ENCODE results near the gene IQGAP2. TPM values are rescaled to one million over a fixed set of nuclear protein-coding genes. Genes with fewer than 3 reads are reported as not detected.
"Not testable (repeated sequence)": the region's sequence is repeated elsewhere in the genome, so short reads cannot be mapped to it uniquely, and the experiment has no call there.

The IQGAP2 gene, protein sequence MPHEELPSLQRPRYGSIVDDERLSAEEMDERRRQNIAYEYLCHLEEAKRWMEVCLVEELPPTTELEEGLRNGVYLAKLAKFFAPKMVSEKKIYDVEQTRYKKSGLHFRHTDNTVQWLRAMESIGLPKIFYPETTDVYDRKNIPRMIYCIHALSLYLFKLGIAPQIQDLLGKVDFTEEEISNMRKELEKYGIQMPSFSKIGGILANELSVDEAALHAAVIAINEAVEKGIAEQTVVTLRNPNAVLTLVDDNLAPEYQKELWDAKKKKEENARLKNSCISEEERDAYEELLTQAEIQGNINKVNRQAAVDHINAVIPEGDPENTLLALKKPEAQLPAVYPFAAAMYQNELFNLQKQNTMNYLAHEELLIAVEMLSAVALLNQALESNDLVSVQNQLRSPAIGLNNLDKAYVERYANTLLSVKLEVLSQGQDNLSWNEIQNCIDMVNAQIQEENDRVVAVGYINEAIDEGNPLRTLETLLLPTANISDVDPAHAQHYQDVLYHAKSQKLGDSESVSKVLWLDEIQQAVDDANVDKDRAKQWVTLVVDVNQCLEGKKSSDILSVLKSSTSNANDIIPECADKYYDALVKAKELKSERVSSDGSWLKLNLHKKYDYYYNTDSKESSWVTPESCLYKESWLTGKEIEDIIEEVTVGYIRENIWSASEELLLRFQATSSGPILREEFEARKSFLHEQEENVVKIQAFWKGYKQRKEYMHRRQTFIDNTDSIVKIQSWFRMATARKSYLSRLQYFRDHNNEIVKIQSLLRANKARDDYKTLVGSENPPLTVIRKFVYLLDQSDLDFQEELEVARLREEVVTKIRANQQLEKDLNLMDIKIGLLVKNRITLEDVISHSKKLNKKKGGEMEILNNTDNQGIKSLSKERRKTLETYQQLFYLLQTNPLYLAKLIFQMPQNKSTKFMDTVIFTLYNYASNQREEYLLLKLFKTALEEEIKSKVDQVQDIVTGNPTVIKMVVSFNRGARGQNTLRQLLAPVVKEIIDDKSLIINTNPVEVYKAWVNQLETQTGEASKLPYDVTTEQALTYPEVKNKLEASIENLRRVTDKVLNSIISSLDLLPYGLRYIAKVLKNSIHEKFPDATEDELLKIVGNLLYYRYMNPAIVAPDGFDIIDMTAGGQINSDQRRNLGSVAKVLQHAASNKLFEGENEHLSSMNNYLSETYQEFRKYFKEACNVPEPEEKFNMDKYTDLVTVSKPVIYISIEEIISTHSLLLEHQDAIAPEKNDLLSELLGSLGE (N-terminal part only)
- total RNA-seq = 43.5 TPM

DNA sequence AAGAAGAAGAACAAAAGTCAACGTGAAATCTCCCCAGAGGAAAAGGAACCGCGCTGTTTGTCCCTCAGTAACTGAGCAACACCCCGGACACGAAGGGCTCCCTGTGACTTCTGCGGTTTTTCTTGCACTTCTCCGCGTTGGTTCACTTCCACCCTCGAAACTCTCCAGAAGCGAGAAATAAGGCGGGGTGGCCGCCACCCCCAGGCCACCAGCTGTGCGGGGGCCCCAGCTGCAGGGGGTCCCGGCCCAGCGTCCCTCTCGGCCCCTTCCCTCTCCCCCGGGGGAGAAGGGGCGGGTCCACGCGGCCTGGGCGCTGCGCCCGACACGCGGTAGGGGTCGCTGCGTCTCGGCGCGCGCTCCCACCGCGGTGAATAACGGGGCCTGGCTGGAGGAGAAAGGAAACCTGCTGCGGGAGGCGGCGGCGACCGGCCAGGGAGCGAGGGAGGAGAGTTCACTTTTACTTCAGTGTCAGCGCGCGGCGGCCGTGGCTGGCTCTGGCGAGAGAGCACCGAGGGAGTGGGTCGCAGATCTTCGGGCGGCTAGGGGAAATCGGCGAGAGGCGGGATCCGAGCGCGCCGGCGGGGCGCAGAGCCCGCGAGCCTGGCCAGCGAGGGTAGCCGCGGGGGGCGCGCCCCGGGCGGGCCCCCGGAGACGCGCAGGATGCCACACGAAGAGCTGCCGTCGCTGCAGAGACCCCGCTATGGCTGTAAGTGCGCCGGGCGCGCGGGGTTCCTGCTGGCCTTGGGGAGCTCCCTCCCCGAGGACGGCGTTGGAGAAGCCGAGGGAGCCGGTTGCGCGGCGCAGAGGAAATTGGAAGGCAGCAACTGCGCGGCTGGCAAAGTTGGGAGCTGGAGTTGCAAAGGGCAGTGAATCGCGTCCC is at the start of gene IQGAP2:
Gene IQGAP2 (plus strand): TSS at position 400 of the 880 bp plus-strand sequence. CDS start 261 bp downstream, at position 661.
- DNase-seq = peak; percentile 72

DNA sequence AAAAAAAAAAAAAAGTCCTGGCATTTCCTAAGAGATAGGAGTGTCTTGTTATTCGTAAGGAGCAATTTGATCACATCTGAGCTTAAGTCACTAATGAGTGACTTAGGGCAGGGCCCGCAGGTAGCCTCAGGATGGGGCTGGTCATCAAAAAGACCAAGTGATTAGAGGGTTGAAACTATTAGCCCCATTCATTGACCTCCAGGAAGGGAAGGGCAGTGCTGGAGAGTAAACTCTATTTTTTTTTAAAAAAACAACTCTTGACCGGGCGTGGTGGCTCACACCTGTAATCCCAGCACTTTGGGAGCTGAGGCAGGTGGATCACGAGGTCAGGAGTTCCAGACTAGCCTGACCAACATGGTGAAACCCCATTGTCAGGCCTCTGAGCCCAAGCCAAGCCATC is 46.2 kb upstream of the IQGAP2 start:
- no peak for DNase-seq

DNA sequence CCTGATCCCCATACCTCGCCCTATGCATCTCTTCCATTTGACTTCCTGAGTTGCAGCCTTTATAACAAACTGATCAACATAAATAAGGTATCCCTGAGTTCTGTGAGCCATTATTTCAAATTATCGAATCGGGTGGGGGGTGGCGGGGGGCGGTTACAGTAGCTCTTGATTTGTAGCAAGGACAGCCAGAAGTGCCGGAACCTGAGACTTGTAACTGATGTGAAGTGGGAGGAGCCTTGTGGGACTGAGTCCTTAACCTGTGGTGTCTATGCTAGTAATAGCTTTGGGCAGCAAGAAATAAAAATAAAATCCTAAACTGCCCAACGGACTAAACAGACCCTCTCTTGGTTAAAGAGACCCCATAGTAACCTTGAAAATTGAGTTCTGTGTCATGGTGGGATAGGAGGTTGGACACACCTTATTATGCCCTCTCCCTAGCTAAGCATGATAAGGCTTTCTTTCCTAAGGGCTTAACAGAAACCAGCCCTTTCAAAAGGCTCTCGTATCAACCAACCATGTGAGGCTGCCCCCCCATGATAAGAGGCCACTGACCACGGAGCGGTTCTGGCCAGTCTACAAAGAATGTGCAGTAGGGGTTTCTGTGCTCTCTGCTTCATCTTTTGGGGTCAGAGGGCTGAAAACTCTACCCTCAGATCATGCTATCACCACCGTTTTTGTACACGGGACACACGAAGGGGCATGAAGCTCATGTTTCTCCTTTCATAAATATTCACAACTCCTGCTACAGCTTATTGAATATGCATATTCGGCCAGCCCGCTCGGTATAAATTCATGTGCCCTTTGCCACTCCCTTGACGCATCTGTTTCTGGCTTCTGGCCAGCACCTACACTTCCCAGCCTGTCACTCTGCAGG is 39.5 kb upstream of the IQGAP2 start:
- DNase-seq = no peak

DNA sequence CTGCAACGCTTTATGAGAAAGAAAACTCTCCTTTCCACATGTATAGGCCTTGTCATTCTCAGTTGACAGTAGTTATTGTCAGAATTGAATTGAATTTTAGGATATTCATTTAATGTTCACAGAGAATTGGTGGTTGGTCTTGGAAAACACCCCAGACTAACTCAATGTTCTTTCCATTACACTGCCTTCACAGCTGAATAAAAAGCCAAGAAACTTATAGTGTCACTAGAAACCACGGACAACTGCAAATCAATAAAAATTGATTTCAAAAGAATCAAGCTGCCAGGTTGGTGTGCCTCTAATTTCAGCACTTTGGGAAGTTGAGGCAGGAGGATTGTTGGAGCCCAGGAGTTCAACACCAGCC is 38.9 kb upstream of the IQGAP2 start:
- DNase-seq = no peak

DNA sequence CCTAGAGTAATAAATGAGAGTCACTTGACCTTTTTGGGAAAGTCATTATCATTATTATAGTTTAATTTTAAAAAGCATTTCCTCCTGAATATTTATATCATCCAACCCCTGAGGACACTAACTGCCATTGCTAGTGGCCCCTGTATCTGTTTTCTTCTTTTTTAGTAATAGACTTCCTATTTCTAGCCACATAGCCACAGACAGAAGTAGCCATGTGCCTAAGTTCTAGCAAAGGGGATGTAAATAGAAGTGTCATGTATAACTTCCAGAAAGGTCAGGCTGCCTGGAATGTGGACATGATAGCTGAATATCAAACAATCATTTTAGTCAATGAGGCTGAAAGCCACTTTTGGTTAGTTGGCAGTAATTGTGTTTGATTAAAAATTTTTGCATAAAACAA is 37.5 kb upstream of the IQGAP2 start:
- no peak for DNase-seq

DNA sequence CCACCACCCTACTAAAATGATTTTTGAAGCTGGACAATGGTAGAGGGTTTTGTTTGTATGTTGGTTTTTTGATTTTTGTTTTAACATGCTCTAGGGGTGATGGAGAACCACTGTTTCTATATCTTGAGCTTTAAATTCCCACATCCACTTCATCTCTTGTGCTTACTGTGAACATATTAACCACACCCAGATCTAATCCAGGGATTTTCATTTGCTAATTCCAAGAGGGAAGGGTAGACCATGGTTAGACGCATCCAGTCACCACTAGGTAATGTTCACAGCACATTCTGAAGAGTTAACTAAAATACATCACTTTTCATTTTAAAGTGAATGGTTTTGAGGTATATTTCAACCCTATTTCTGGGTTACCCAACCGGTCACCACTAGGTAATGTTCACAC is 36.5 kb upstream of the IQGAP2 start:
- DNase-seq = no peak

DNA sequence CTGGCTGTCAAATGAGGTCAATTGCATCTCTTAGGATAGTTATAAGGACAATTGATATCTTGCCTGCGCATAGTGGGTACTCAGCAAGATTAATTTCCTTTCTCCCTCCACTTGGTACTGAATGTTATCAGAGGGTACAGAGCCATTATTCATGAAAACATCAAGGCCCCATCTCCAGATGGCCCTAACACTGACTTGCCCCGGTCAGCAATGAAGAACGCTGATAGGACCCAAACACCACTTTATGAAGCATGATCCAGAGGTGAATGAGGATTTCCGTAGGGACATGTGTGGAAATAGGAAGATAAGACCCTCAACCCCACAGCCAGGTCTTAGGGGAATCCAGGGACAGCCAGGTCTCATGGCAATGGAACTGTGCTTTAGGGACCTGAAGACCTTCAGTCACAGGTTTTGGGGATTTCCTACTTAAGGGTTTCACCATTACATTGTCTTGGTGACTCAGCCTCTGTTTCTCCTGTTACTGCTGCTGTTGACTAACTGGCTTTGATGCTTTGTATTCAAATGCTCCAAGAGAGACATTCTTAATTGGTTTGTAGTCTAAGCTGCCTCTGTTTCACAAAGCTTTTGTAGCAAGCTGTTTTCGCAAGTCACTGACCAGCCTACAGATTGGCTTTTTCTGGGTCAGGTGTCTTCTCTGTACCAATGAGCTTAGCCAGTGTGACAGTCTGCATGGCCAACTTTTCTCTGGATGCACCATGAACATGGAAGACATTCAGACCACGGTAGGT is 35.3 kb upstream of the IQGAP2 start:
- no peak for DNase-seq

DNA sequence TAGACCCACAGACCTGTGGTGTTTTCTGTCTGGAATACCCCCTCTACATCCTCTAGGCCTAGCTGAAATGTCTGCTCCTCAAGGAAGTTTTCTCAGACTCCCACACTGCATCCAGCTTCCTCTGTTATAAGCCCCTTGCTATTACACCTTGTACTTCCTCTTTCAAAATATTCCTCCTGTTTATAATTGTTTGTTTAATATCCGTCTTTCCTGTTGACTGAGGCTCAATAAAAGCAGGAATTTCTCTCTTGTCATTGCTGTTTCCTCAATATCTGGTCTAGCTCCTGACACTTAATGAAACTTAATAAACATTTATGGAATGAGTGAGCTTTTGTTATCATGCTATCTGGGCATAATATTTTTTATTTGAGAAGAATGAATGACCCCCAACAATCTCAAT is 34.1 kb upstream of the IQGAP2 start:
- no peak for DNase-seq

DNA sequence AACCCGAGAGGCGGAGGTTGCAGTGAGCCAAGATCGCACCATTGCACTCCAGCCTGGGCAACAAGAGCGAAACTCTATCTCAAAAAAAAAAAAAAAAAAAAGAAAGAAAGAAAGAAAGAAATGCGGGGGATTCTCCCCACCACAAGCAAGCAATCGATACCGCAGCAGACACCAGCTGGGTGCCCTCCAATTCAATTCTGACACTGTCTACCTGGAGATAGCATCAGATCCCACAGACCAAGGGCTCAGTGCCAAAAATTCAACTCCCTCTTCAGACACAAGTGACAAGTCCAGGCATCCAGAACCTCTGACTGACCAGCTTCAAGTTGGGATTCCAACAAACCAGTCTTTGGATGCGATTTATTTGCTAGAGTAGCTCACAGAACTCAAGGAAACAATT is 33.4 kb upstream of the IQGAP2 start:
- not testable (repeated sequence) for DNase-seq

DNA sequence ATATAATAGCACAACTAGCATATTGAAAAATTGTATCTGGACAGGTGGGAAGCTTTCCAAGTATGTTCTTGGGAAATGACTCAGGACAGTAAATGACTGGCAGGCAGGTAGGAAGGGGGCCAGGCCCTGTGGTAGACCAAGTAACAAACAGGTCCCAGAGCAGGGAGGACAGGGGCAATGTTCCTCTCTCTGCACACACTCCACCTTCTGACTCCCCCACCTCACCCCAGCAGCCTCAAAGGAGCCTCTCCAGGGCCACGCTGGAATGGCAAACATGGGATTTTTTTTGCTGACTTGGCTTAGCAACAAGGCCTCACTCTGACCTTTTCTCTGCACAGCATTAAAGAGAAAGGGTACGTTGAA is 31.1 kb upstream of the IQGAP2 start:
- DNase-seq = no peak

DNA sequence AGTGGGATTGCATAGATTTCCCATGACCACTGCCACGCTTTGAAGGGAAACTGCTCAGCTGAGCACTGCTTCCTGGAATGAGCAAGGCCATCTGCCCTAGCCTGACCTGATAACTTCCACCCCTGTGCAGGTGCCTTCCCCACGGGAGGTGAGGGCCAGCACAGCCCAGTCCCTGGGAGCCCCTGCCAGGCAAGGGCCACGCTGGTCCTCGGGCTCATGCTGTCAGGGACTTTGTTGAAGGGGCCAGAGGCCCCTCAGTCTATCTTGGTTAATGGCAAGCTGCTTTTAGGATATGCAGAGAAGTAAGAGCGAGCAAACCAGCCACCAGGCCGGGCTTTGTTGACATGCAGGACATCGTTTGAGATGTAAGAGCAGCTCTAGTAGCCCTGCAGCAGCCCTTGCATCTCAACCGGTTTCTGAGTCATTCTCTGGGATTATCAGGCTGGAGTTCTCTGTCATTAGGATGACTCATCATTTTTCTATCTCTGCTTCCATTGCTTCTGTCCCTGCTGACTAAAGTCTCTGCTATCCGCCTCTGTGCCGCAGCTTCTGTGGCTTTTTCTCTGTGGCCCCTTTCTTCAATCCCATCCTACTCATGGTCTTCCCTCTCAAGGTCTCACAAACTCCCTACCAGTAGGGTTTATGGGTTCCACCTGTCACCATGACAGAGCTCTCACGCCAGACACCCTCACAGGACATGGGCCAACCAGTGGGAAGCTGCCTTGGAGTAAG is 30.6 kb upstream of the IQGAP2 start:
- no peak for DNase-seq

DNA sequence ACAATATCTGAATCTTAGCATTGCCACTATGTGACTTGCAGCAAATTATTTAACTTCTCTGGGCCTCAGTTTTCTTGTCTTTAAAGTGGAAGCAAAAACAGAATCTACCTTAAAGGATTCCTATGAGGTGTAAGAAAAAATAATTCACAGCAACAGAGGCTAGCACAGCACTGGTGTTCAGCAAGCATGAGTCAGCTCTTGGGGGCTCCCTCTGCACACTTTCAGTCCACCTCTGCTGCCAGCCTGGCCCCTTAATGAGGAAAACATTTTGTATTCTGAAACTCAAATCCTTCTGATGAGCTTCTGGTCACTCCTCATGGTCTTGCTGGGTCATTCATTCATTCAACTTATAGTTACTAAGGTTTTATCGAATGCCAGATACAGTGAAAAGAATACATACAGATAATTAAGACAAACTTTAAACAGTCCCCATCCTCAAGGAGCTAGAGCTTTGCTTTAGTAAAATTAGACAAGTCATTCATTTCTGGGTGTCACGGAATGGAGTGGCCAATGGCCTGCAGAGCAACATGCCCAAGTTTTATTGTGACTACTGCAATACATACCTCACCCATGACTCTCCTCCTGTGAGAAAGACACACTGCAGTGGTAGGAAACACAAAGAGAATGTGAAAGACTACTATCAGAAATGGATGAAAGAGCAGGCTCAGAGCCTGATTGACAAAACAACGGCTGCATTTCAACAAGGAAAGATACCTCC is 26.8 kb upstream of the IQGAP2 start:
- DNase-seq = no peak

DNA sequence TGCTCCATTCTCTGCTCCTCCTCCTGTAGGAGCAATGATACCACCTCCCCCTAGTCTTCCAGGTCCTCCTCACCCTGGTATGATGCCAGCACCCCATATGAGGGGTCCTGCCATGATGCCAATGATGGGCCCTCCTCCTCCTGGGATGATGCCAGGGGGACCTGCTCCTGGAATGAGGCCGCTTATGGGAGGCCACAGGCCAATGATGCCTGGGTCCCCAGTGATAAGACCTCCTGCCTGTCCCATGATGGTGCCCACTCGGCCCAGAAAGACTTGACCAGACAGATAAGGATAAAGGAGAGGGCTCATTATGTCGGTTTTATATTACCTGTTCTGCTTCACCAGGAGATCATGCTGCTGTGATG is 26.2 kb upstream of the IQGAP2 start:
- DNase-seq = no peak

DNA sequence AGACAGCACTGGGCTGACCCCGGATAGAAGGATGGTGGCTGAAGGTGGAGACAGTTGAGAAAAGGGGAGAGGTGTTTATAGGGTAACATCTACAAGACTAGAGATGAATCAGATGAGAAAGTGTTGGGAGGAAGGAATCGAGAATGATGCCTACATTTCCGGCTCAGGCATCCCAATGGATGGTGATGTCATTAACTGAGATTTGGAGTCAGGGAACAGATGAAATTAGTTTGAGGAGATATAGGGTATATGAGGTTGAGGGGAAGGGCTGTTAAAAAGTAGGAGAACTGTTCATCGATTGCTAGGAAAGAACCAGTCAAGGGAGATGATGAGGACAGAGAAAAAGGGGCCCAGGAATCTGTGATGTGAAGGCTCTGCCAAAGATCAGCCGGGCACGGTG is 24.7 kb upstream of the IQGAP2 start:
- DNase-seq = no peak

DNA sequence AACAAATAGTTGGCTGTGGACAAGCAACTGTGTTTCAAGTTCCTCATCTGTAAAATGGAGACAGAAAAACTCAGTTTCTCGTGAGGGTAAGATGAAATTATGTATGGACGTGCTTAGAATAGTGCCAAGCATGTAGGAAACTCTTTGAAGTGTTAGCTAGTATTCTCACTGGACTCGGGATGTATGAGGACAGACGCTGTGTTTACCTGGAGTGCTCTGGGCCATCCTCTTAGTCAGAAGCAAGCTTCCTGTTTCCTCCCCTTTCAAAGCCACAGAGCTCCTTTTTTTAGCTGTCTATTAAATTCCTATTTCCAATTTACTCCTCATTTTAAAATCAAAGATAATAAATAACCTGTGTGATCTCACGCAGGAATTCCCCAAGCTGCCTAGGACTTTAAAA is 23.8 kb upstream of the IQGAP2 start:
- no peak for DNase-seq

DNA sequence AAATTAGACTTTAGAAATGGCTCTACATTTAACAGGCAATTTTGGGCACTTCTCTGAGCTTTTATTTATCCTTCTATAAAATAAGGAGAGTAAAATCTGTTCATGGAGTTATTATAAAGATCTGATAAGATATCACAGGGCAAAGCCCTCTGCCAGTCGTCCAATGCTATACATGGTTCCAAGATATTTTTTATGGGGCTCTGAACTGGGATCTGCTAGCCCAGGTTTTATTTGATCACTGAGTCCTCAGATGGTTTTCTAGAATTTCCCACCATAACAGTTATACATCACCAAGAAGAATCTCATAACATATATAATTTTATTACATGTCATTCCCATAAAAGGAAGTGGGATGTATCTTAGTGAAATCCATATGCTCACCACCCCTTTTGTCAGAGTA is 23.2 kb upstream of the IQGAP2 start:
- no peak for DNase-seq

DNA sequence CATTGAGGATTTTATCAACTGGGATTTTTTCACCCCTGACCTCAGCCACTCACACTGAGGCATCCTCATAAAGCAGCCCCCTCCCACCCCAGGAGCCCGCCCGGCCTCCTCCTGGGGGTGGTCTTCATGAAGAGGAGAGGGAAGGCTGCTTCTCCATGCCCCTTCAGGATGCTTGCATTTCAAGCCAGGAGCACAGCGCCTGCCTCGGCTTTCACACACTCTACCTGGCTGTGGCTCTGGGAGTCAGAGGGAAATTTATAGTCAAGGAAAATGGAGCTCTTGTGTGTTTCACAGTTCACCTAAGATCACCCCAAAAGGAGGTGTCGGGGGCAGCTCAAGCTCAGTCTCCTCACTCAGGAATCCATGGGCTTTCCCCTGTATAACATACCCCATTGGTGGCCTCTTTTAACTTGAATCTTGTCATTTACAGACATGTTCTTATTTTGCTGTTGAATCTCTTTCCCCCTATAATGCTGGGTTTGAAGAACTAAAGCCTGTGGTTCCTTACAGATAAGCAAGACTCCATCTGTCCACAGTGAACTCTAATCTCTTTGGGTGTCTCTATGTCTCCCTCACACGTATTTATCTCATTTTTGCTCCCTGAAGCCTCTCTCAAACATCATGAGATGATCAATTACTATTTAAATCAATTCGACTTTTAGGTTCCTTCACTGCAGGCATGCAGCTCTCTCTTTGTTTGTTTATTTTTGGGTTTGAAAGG is 22.6 kb upstream of the IQGAP2 start:
- no peak for DNase-seq
